Lower leg skin (tissue), 4 donors: ENCODE measurements around the gene AK5. TPM values are rescaled to one million over a fixed set of nuclear protein-coding genes. Genes with fewer than 3 reads are reported as not detected.

Source experiments
- DNase-seq, 2 donors: peaks; one replicate each; pipeline ENCODE4 v3.0.0-alpha.2; 2019; ENCODE audit warnings: low spot score in 2 of 2
- H3K4me3 ChIP-seq: fragments of 200-600 bp; sonication (generic); 2 replicates; pipeline ENCODE4 v1.5.1; 2017; ENCODE audit warnings: mild to moderate bottlenecking, low read depth; ENCODE audit not compliant: poor library complexity, severe bottlenecking
- CTCF ChIP-seq, 3 donors: fragments of 450-650 bp; IDR thresholded peaks; one replicate each; pipeline ENCODE4 v1.5.1; 2016; ENCODE audit warnings: antibody characterized with exemption in 3 of 3, mild to moderate bottlenecking in 3 of 3, moderate library complexity in 2 of 3
- POLR2A ChIP-seq, 2 donors: fragments of 450-650 bp; IDR thresholded peaks; one replicate each; pipeline ENCODE4 v1.6.1; 2016 to 2017; ENCODE audit warnings: antibody characterized with exemption in 2 of 2, mild to moderate bottlenecking in 1 of 2, moderate library complexity in 1 of 2
- WGBS, 2 donors: methylation state at CpG; one replicate each; pipeline ENCODE4 v1.1.5; 2018; 5-methylcytosine and 5-hydroxymethylcytosine counted together
- intact Hi-C: fragments of 100-400 bp; cut with DNase I; formaldehyde crosslinking; loops from one replicate; pipeline ENCODE4 v1.15.0; 2023; ENCODE audit warnings: low total_unique reads
- total RNA-seq, 4 donors: library from RNA; depleted of rRNA; stranded (reverse); fragments of >200 nt; gene quantifications; one replicate each; pipeline ENCODE4 v1.1.0, GENCODE V29; 2016

Gene AK5
- total RNA-seq, 4 donors from 2014 or later: 0.08 to 2.6 (median 1.7) TPM

- no peak for DNase-seq
- intact Hi-C loops: no loop called here
- H3K4me3 ChIP-seq: no peak overlapping the region
- TF ChIP-seq POLR2A (IDR thresholded peaks at IDR 0.05) (no peak), CTCF (IDR thresholded peaks at IDR 0.05) (no peak)
- WGBS, 2 donors: 52 to 57% methylated on average over 1 of the region's 1 CpG
Observed at GRCh38 chr1:77371396-77371795, 89.6 kb downstream of the AK5 start.

- TF ChIP-seq CTCF (IDR thresholded peaks at IDR 0.05) (no peak), POLR2A (IDR thresholded peaks at IDR 0.05) (no peak)
- WGBS, 2 donors: 83 to 95% methylated on average over 3 of the region's 3 CpGs
- no peak for DNase-seq
- no peak overlapping the region for H3K4me3 ChIP-seq
- intact Hi-C loops: no loop called here
Observed at GRCh38 chr1:77373702-77374101, 91.9 kb downstream of the AK5 start.

GRCh38 chr1:77375541-77375940, 93.7 kb downstream of the AK5 start:
- DNase-seq: no peak
- no peak for TF ChIP-seq POLR2A (IDR thresholded peaks at IDR 0.05)
- TF ChIP-seq CTCF (IDR thresholded peaks at IDR 0.05): no peak
- H3K4me3 ChIP-seq: no peak overlapping the region
- WGBS, 2 donors: 75 to 78% methylated on average over 2 of the region's 2 CpGs
- intact Hi-C loops: no loop called here

GRCh38 chr1:77375990-77376389, 94.2 kb downstream of the AK5 start:
- H3K4me3 ChIP-seq: no peak overlapping the region
- intact Hi-C loops: no loop called here
- no peak for DNase-seq
- 65 to 73% methylated on average over 4 of the region's 4 CpGs for WGBS, 2 donors
- TF ChIP-seq CTCF (IDR thresholded peaks at IDR 0.05) (no peak), POLR2A (IDR thresholded peaks at IDR 0.05) (no peak)

- TF ChIP-seq CTCF (IDR thresholded peaks at IDR 0.05) (no peak), POLR2A (IDR thresholded peaks at IDR 0.05) (no peak)
- 53 to 66% methylated on average over 6 of the region's 6 CpGs for WGBS, 2 donors
- no peak overlapping the region for H3K4me3 ChIP-seq
- DNase-seq: no peak
- intact Hi-C loops: no loop called here
Observed at GRCh38 chr1:77378723-77379535, 97.1 kb downstream of the AK5 start.

- TF ChIP-seq CTCF (IDR thresholded peaks at IDR 0.05) (no peak), POLR2A (IDR thresholded peaks at IDR 0.05) (no peak)
- intact Hi-C loops: no loop called here
- no peak overlapping the region for H3K4me3 ChIP-seq
- DNase-seq: no peak
- WGBS, 2 donors: 88 to 92% methylated on average over 3 of the region's 3 CpGs
Observed at GRCh38 chr1:77382366-77382765, 100.5 kb downstream of the AK5 start.
